22Rv1 (cell line): ENCODE measurements around the gene ECM2.

ENCODE experiments used
- CTCF ChIP-seq: fragments of 450-650 bp; IDR thresholded peaks from 2 replicates; pipeline ENCODE4 v1.5.1; 2017; ENCODE audit warnings: mild to moderate bottlenecking
- ZFX ChIP-seq: fragments of 450-650 bp; IDR thresholded peaks from 2 replicates; pipeline ENCODE4 v1.6.1; 2017; ENCODE audit warnings: antibody characterized with exemption, borderline replicate concordance

DNA sequence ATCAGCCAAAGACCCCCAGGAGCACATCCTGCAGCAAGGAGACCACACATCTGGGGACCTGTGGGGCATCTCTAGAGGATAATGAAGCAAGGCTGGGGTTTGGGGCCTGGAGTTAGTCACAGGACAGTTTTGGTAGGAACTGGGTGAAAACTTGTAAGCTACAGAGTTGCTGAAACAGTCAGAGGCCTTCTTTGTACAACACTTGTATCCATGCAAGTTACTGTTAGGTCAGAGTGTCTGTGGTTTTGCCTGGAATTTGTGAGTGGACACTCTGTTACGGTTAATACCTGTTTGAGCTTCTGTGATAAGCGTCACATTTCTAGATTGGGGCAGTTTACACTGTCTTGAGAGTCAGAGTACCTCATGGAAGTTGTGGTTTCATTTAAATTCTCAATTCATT lies 30.9 kb downstream of the ECM2 start:
- TF ChIP-seq CTCF: no peak
- TF ChIP-seq ZFX: no peak
